HG02763 (cell line): Measurements from ENCODE around the gene BDKRB2.

Source experiments
- ATAC-seq: cut with Tn5 transposase; IDR thresholded peaks from one replicate; pipeline ENCODE4 v1.9.1; 2021; ENCODE audit warnings: mild to moderate bottlenecking, moderate library complexity; ENCODE audit not compliant: unreplicated experiment

The BDKRB2 gene

DNA sequence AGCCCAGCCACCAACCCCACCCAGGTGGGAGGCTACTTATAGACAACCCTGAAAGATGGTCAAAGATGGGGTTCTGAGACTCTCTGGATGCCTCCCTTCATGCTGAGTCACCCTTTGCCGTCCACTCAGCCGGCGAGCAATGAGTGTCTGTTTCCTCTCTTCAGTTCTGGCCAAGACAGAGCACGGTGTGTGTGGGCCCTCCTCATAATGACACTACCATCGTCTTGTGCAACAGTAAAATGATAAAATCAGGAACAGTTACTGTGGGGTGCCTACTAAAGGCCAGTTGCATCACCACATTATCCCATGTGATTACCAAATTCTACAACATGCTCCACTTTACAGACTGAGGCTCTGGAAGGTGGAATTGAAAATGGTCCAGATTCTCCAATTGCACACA is 44.4 kb downstream of the BDKRB2 start:
- ATAC-seq = no peak

DNA sequence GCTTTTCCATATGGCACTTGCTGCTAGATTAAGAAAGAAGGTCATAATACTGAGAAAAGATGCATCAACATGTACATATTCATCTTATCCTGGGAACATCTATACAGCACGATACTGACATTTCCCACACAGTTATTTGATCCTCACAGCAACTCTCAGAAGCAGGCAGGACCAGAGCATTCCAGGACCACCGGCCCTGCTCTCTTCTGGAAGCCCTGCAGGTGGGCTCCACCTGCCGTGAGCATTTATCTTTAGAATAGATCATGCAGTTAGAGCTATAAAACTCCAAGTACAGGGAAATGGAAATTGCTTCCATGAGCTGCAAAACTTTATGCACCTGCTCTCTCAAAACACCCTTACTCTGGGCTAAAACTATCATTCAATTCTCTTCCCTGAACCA is 45.8 kb downstream of the BDKRB2 start:
- no peak for ATAC-seq

DNA sequence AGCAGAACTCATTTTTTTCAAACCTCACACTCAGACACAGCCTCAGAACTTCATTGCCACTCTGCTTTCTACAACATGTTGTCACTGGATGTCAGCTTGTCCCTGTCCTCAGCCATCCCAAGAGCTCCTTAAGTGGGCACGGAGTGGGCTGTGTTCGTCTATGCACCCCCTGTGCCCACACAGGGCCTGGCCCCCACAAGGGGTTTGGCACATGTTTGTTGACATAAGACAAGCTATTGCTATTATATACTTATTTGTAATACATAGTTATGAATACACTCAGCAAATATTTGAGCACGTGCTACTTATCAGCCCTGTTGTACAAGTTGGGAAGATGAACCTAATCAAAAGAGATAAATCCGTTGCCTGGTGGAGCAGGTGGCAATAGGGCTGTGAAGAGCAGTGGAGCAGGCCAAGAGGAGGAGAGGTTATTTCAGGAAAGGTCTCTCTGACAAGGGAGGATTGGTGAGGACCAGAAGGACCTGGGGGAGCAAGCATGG is 47.1 kb downstream of the BDKRB2 start:
- no peak for ATAC-seq

DNA sequence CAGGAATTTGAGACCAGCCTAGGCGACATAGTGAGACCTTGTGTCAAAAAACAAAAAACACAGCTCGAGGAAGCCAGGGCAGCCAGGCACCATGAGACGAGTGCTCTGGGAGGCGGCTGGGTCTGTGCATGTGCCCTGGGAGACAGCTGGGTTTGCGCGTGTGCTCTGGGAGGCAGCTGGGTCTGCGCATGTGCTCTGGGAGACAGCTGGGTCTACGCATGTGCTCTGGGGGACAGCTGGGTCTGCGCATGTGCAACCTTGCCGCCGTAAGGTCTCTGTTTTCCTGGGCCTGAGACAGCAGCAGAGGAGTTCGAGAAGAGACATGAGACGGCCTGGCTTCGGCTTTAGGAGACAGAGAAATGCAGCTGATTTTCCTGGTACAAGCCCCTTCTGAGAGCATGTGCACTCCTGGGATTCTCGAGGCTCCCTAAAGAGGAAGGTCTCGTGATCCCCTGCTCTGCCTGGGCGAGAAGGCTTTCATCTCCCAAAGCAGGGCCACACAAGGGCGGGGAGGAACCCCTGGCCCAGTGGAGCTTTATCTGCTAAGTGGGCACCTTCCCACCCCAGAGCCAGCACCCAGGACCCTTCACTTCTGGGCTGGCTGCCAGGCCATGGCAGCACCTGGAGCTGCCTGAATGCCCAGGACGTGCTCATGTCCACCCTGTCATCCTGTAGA is 47.8 kb downstream of the BDKRB2 start:
- no peak for ATAC-seq

DNA sequence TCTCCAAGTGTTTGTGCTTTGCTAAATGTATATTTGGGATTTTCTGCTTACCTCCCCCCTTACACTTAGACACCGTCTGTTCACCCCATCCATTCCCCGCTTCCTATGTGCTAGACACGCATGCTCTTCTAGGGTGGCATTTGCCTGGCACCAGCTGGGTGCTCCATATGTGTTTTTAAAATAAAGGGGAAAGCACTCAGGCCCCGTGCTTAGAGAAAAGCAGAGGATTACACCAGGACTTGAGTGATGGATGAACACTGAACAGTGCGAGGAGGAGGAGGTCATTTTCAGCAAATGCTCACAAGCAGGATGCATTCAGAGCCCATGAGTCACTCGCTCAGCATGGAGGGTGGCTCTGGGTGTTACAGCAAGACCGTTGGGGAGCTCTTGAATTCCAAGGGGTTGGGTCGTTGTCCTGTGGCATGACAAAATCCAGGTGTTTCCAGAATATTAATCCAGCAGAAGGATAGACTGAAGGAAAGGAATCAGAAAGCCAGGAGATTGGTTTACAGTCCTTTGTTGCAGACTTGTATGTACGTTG is 48.4 kb downstream of the BDKRB2 start:
- no peak for ATAC-seq

DNA sequence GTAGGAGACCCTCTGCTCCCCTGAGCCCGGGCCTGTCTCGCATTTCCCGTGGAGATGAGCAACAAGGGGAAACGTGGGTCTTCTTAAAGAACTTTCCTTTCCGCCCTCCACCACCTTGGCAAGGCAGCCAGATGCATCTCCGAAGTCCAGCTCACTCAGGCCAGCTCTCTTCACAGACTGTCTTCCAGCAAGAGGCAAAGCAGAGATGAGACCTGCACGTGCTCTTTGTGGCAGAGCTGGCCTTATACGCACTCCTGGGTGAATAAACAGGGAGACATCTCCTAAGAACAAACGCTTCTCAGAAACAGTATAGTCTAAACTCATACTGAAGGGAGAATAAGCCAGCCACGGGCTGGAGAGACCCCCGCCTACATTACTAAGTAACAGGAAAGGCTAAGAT is 50.0 kb downstream of the BDKRB2 start:
- ATAC-seq = no peak

DNA sequence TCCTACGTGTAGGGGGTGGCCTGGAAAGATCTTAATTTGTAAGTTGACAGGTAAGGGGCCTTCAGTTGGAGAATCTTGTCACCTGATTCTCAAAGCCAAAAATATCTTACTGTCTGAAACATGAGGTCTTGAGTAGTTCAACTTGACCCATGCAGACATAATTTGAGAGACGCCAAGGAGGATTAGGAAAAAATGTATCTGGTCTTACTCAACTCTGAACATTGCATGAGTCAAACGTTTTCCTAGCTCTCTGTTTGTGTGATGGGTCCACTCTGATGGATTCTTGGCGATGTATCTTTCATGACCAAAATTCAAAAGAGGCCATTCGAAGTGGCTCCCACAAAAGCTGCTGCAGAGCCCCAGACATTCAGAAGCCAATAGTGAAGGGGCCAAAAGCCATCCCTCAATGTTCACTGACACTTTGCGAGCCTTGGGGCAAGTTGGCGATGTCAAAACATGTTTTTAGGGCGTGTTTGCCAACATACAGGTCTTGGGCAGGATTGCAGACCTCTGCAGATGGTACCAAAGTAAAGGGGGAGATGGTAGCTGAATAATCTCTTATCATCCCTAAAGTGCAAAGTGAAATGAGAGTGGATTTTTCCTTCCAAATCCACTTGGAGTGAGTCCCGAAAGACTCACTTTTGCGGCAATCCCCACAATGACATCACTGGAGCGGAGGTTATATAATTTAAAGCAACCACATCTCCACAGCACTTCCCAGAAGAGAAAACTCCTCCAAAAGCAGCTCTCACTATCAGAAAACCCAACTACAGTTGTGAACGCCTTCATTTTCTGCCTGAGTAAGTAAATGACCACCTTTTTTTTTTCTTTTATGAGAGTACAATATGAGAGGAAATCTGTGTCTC is 51.1 kb downstream of the BDKRB2 start, which contains the start of gene BDKRB1:
Gene BDKRB1, plus strand, starts transcription at position 710 of the 866 bp plus-strand sequence. CDS start 7,473 bp downstream, outside the sequence.
- ATAC-seq = no peak

DNA sequence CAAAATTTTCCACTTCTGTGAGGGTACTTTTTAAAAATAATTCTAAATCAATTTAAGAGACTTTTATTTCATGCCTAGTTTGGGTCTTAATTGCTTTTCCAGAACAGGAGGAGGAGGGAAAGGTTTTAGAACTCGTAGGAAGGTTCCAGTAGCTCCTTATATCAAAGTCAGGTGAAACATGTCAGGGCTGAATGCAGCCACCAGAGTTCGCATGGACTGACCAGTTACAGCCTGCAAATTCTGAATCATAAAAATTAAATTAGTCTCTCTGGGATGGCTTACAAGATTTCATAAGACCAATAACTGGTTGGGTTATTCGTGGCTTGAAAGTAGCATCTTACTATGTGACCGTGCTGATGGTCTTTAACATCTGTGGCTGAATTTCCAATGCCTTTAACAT is 51.8 kb downstream of the BDKRB2 start:
- no peak for ATAC-seq

DNA sequence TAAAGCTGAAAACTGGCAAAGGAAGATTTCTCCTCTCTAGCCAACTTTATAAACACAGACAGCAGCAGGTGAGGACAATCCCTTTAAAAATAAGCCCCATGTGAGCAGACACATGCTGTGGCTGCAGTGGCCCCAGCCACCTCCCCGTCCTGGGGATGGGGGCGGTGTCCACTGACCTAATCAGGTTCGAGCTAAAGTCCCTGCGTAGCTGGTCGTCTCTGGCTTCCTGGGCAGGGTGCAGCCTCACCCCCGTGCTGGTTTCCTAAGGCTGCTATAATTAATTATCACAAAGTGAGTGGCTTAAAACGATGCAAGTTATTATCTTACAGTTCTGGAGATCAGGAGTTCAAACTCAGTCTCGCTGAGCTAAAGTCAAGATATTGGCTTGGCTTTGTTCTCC is 52.4 kb downstream of the BDKRB2 start:
- ATAC-seq = no peak

DNA sequence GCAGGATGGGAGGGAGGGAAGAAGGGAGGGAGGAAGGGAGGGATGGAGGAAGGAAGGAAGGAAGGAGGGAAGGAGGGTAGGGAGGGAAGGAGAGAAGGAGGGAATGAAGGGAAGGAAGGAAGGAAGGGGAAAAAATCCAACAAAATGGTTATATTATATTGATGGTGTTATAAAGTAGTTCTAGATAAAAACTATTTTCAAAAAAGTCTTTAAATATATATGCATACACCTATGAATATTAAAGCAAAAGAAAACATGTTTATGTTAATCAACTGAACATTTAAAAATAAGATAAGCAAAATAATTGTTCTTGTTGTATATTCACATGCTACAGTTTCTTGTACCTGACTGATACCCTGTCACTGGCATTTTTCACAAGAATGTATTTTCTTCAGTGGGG is 53.3 kb downstream of the BDKRB2 start:
- no peak for ATAC-seq

DNA sequence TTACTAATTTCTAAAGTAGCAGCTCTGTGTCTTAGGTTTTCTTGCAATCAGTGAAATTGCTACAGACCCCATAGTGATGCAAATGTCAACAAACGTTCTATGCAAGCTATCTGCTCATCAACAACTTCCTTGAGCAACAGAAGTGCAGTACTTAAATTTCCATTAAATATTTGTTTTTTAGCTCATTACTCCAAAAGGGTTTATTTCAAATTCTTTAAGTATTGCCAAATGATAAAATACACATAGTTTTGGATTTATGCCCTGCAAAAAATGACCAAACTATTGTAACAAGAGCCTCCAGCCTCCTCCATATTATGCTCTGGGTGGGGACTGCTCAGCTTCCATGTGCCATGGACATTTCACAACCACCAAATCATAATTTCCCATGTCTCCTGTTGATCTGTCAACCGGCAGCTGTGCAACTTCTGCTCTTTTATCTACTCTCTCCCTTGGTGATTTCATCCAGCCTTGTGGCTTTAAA is 55.7 kb downstream of the BDKRB2 start:
- ATAC-seq = no peak

DNA sequence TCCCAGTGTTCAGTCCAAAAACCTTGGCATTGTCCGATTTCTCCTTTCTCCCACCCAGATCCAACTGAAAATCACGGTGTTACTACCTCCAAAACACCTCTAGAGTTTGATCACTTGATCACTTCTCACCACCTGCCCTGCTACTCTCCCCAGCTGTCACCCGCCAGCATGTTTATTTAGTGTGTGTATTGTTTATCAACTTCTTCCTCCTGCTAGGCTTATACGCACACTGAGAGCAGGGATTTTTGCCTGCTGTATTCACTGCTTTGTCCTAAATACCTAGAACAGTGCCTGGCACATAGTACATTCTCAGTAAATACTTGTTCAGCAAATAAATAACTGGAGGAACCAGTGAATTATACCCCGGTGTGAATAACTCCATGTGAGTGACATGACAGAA is 56.4 kb downstream of the BDKRB2 start:
- no peak for ATAC-seq

DNA sequence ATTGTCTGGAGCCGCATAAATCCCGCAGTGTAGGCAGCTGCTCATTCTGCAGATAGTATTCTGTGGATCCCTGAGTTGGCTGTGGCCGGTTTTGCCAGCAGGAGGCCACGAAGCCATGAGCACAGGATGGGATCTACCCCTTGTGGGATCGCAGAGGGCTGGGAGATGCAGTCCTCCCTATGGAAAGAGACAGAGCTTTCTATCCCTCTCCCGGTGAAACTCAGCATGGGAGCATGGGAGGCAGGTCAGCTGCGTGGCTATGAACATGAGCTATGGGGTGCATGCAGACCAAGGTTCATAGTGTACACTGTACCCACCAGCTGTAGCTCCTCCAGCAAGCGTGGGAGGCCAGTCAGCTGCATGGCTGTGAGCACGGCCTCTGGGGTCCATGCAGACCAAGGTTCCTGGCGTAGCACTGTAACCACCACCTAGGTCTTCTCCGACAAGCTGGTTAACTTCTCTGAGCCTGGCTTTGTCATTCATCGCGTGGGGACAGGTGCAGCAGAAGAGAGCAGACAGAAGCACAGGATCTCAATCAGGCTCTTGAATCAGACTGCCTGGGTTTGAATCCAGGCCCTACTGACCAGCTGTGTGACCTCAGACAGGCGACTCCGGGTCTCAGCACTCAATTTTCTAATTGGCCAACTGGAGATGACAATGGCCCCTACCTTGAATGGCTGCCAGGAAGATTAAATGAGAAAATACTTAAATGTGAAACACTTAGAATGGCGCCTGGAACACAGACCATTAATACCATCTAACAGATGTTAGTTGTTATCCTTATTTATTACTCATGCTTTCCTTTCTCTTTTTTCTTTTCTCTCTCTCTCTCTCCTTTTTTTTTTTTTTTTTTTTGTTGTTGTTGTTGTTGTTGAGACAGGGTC is 57.4 kb downstream of the BDKRB2 start:
- no peak for ATAC-seq

DNA sequence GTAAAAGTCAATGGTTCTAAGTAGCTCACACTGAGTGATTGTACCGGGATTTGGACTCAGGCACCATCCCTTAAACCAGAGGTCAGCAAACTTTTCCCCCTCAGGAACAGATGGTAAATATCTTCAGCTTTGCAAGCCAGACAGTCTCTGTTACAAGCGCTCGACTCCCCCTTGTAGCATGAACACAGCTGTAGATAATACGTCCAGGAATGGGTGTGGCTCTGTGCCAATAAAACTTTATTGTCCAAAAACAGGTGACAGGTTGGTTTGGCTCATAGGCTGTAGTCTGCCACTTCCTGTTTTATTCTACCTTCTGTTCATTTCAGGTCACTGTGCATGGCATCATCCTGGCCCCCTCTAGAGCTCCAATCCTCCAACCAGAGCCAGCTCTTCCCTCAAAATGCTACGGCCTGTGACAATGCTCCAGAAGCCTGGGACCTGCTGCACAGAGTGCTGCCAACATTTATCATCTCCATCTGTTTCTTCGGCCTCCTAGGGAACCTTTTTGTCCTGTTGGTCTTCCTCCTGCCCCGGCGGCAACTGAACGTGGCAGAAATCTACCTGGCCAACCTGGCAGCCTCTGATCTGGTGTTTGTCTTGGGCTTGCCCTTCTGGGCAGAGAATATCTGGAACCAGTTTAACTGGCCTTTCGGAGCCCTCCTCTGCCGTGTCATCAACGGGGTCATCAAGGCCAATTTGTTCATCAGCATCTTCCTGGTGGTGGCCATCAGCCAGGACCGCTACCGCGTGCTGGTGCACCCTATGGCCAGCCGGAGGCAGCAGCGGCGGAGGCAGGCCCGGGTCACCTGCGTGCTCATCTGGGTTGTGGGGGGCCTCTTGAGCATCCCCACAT is 58.9 kb downstream of the BDKRB2 start:
- no peak for ATAC-seq

DNA sequence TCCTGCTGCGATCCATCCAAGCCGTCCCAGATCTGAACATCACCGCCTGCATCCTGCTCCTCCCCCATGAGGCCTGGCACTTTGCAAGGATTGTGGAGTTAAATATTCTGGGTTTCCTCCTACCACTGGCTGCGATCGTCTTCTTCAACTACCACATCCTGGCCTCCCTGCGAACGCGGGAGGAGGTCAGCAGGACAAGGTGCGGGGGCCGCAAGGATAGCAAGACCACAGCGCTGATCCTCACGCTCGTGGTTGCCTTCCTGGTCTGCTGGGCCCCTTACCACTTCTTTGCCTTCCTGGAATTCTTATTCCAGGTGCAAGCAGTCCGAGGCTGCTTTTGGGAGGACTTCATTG is 59.5 kb downstream of the BDKRB2 start:
- no peak for ATAC-seq

DNA sequence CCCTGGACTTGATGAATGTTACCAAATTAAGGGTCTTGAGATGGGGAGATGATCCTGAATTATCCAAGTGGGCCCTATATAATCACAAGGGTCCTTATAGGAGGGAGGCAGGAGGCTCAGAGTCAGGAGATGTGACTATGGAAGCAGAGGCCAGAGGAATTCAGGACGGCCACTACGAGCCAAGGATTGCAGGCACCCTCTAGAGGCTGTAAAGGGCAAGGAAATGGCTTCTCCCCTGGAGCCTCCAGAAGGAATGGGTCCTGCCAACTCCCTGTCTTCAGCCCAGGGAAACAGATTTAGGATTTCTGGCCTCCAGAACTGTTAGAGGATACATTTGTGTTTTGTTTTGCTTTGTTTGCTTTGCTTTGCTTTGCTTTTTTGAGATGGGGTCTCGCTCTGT is 60.2 kb downstream of the BDKRB2 start:
- ATAC-seq = no peak

DNA sequence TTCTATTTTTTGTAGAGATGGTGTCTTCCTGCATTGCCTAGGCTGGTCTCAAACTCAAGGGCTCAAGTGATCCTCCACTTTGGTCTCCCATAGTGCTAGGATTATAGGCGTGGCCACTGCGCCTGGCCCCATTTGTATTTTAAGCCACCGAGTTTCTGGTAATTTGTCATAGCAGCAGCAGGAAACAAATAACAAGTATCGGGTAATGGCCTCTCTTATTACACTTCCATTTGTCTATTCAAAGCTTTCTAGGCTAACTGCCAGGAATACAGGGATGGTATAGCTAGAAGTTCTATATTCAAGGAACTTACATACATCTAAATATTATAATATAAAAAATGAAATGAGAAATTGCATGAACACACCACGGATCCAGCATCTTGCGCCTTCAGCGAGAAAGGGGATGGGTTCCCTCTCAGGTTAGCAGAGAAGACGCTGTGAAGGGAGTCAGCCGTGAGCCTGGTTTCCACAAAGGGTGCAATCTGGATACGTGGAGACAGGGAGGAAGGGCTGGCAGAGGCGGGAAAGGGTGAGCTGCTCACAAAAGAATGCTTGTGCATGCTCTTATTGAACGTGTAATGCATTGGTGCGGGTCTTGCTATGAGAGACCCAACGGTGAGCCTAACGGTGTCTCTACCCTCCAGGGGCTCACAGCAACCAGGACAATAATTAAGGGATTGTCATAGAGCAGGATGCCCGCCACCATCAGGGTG is 60.9 kb downstream of the BDKRB2 start:
- ATAC-seq = no peak

DNA sequence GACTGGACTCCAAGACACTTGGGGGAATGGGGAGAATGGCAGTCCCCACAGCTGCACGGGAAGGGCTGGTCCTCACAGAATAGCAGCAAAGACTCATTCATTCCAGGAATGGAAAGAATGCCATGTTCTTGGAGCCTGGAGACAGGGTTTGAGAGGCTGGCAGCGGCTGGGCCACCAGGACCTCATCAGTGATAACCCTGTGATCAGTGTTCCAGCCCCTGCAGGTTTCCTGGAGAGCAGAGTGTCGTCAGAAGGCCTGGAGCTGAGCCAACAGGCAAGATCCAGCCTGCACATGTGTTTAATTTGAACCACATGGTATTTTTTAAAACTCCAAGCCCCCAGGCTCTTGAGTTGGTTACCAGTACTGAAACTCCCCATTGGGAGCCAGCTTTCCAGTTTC is 62.7 kb downstream of the BDKRB2 start:
- ATAC-seq = no peak

DNA sequence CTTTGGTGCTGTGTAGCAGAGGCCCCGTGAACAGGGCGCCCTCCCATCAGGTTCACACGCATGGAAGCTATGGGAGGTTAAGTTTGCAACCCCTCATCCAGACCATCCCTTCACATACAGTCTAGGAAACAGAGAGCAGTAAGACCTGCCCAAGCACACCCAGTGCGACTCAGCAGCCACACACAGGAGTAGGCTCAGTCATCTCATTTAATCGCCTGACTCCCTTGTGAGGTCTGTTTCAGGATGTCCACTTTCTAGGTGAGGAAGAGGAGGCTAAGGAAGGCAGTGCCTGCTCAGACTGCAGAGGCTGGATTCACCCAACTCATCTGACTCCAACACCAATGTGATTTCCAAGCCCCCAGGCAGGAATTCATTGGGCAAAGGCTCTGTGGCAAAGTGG is 63.3 kb downstream of the BDKRB2 start:
- ATAC-seq = no peak
